HEK293 (cell line): Measurements from ENCODE around the gene ADCY6.

Experiments
- CTCF ChIA-PET: fragments of 350-600 bp; formaldehyde crosslinking; extraction: SDS; loops from one replicate; lab custom pipeline; 2021; ENCODE audit warnings: antibody characterized with exemption; lab: Yijun Ruan, JAX
- POLR2A ChIA-PET: fragments of 300-600 bp; formaldehyde crosslinking; extraction: SDS; loops from one replicate; lab custom pipeline; 2020; ENCODE audit warnings: antibody characterized with exemption, inconsistent platforms; lab: Yijun Ruan, JAX
- H3K27ac ChIP-seq: fragments of 200-500 bp; sonication (Bioruptor generic); 2 replicates; pipeline ENCODE4 v1.5.1; 2014; ENCODE audit warnings: low read depth, low read length, control low read depth, inconsistent platforms; ENCODE audit errors: extremely low read depth
- H3K36me3 ChIP-seq, 2 experiments: fragments of 200-500 bp in 1 of 2; sonication (Bioruptor generic) in 1 of 2; 1 replicate in 1 of 2; 2 replicates in 1 of 2; pipeline ENCODE4 v1.5.1; 2014 to 2017; ENCODE audit warnings: inconsistent platforms in 2 of 2, low read length in 2 of 2; ENCODE audit not compliant: control insufficient read depth in 2 of 2, insufficient read depth in 1 of 2
- H3K4me1 ChIP-seq: fragments of 200-500 bp; sonication (Bioruptor generic); 2 replicates; pipeline ENCODE4 v1.5.1; 2014; ENCODE audit warnings: mild to moderate bottlenecking, low read length, inconsistent platforms; ENCODE audit not compliant: control insufficient read depth, insufficient read depth
- H3K4me3 ChIP-seq: 2 replicates; pipeline ENCODE4 v1.5.1; 2011; ENCODE audit warnings: low read depth, mild to moderate bottlenecking, control low read depth, low read length, moderate library complexity
- H3K9me3 ChIP-seq: fragments of 200-500 bp; sonication (Bioruptor generic); 2 replicates; pipeline ENCODE4 v1.5.1; 2014; ENCODE audit warnings: low read depth, low read length, inconsistent platforms; ENCODE audit not compliant: control insufficient read depth, insufficient read depth
- EGR2 ChIP-seq: fragments of 450-650 bp; formaldehyde crosslinking; IDR thresholded peaks from 2 replicates; pipeline ENCODE4 v1.5.1; 2016; ENCODE audit warnings: low read depth, missing biosample characterization, missing genetic modification characterization
- GLIS1 ChIP-seq: fragments of 450-650 bp; formaldehyde crosslinking; IDR thresholded peaks from 2 replicates; pipeline ENCODE4 v1.5.1; 2016; ENCODE audit warnings: missing biosample characterization, missing genetic modification characterization
- KLF8 ChIP-seq: fragments of 450-650 bp; formaldehyde crosslinking; IDR thresholded peaks from 2 replicates; pipeline ENCODE4 v1.5.1; 2016; ENCODE audit warnings: missing biosample characterization, missing genetic modification characterization
- PRDM10 ChIP-seq: fragments of 450-650 bp; formaldehyde crosslinking; IDR thresholded peaks from 2 replicates; pipeline ENCODE4 v1.5.1; 2016; ENCODE audit warnings: missing biosample characterization, missing genetic modification characterization
- PRDM4 ChIP-seq: fragments of 450-650 bp; formaldehyde crosslinking; IDR thresholded peaks from 2 replicates; pipeline ENCODE4 v1.5.1; 2017; ENCODE audit warnings: missing biosample characterization, missing genetic modification characterization
- SP3 ChIP-seq: fragments of 450-650 bp; formaldehyde crosslinking; IDR thresholded peaks from 2 replicates; pipeline ENCODE4 v1.5.1; 2016; ENCODE audit warnings: missing biosample characterization, missing genetic modification characterization
- ZFHX2 ChIP-seq: fragments of 450-650 bp; formaldehyde crosslinking; conservative IDR thresholded peaks from 2 replicates; pipeline ENCODE4 v1.5.1; 2016; ENCODE audit warnings: missing biosample characterization, missing genetic modification characterization
- ZFP41 ChIP-seq: fragments of 450-650 bp; formaldehyde crosslinking; IDR thresholded peaks from 2 replicates; pipeline ENCODE4 v1.5.1; 2016; ENCODE audit warnings: missing biosample characterization, missing genetic modification characterization, borderline replicate concordance
- ZNF132 ChIP-seq: fragments of 450-650 bp; formaldehyde crosslinking; IDR thresholded peaks from 2 replicates; pipeline ENCODE4 v1.5.1; 2017; ENCODE audit warnings: missing biosample characterization, missing genetic modification characterization, borderline replicate concordance
- ZNF280D ChIP-seq: fragments of 450-650 bp; formaldehyde crosslinking; IDR thresholded peaks from 2 replicates; pipeline ENCODE4 v1.5.1; 2016; ENCODE audit warnings: missing biosample characterization, missing genetic modification characterization
- ZNF335 ChIP-seq: fragments of 450-650 bp; formaldehyde crosslinking; conservative IDR thresholded peaks from 2 replicates; pipeline ENCODE4 v1.5.1; 2016; ENCODE audit warnings: missing biosample characterization, missing genetic modification characterization
- ZNF555 ChIP-seq: fragments of 450-650 bp; formaldehyde crosslinking; conservative IDR thresholded peaks from 2 replicates; pipeline ENCODE4 v1.5.1; 2017; ENCODE audit warnings: missing biosample characterization, mild to moderate bottlenecking, missing genetic modification characterization, inconsistent platforms

ADCY6 gene

GRCh38 chr12:48811437-48812090 is 22.7 kb upstream of the ADCY6 start:
- Histone ChIP-seq H3K4me1 (peaks cover 3% of the 10 kb centered on the region; the same call in 1 of the 2 replicates), H3K4me3 (no peak overlapping the region), H3K27ac (no peak overlapping the region), H3K9me3 (no peaks in the 10 kb centered on the region), H3K36me3 (no peaks in the 10 kb centered on the region)
- TF ChIP-seq ZNF555 (tag by site-specific recombination) (no peak), ZNF132 (no peak)
- ChIA-PET POLR2A (interaction anchor here (0.7 kb wide), 1 partner anchor 18 kb away, joined by 3 read pairs; no protein-coding TSS in a partner anchor), CTCF (interaction anchor here (0.6 to 7.1 kb wide), 5 partner anchors 11 to 531 kb away, joined by 3 to 53 read pairs (median 3); no protein-coding TSS in a partner anchor)

GRCh38 chr12:48810903-48811431 is 22.1 kb upstream of the ADCY6 start:
- no peaks in the 10 kb centered on the region for H3K9me3 ChIP-seq
- H3K27ac ChIP-seq, result peak overlapping the region; percentile 19; the same call in 1 of the 2 replicates
- H3K36me3 ChIP-seq, result no peaks in the 10 kb centered on the region
- H3K4me3 ChIP-seq, result no peak overlapping the region
- TF ChIP-seq ZFHX2 (tag by site-specific recombination), result peak; percentile 71
- peak; percentile 49; the same call in 1 of the 2 replicates for TF ChIP-seq EGR2 (tag by site-specific recombination)
- TF ChIP-seq ZNF335, result 0 out of 2 replicates have a peak, but pooled peaks have one; percentile 25
- no peak for TF ChIP-seq ZNF280D (tag by site-specific recombination)
- no peak for TF ChIP-seq ZFP41 (tag by site-specific recombination)
- 0 out of 2 replicates have a peak, but pooled peaks have one; percentile 40 for TF ChIP-seq PRDM4 (tag by site-specific recombination)
- no peak for TF ChIP-seq SP3
- TF ChIP-seq GLIS1 (tag by site-specific recombination), result 0 out of 2 replicates have a peak, but pooled peaks have one; percentile 23
- no peak for TF ChIP-seq KLF8 (tag by site-specific recombination)
- peak; percentile 41; the same call in 1 of the 2 replicates for TF ChIP-seq PRDM10 (tag by site-specific recombination)
- ChIA-PET POLR2A (no interaction called here), CTCF (interaction anchor here (0.6 to 7.1 kb wide), 5 partner anchors 8 to 1529 kb away, joined by 3 to 53 read pairs (median 3); no protein-coding TSS in a partner anchor)
- H3K4me1 ChIP-seq, result peaks cover 2% of the 10 kb centered on the region; the same call in 1 of the 2 replicates
